Liver (tissue), 9 donors: ENCODE results near the gene GNAI2. TPM values are rescaled to one million over a fixed set of nuclear protein-coding genes. Genes with fewer than 3 reads are reported as not detected.

ENCODE experiments used
- DNase-seq: peaks from one replicate; pipeline ENCODE4 v3.0.0-alpha.2; 2017; ENCODE audit warnings: low spot score
- H3K27ac ChIP-seq, 2 donors: one replicate each; pipeline ENCODE4 v1.7.0; 2013; ENCODE audit warnings: inconsistent platforms in 2 of 2, low read length in 2 of 2, control low read depth in 1 of 2, low read depth in 1 of 2, mild to moderate bottlenecking in 1 of 2
- H3K27me3 ChIP-seq, 4 donors: one replicate each; pipeline versions ENCODE4 v1.6.1 to v1.7.0; 2013; ENCODE audit warnings: low read length in 3 of 4, inconsistent platforms in 1 of 4, mild to moderate bottlenecking in 1 of 4, moderate library complexity in 1 of 4; ENCODE audit not compliant: control insufficient read depth in 4 of 4, insufficient read depth in 4 of 4
- H3K36me3 ChIP-seq, 4 donors: one replicate each; pipeline versions ENCODE4 v1.6.1 to v1.7.0; 2013; ENCODE audit warnings: low read length in 3 of 4, mild to moderate bottlenecking in 3 of 4, low read depth in 1 of 4, moderate library complexity in 1 of 4; ENCODE audit not compliant: control insufficient read depth in 4 of 4, insufficient read depth in 3 of 4
- H3K4me1 ChIP-seq, 4 donors: one replicate each; pipeline versions ENCODE4 v1.6.1 to v1.7.0; 2013; ENCODE audit warnings: low read length in 3 of 4, mild to moderate bottlenecking in 3 of 4, moderate library complexity in 1 of 4; ENCODE audit not compliant: control insufficient read depth in 4 of 4, insufficient read depth in 4 of 4
- H3K4me3 ChIP-seq, 3 donors: one replicate each; pipeline versions ENCODE4 v1.6.1 to v1.7.0; 2013; ENCODE audit warnings: low read length in 3 of 3, control low read depth in 1 of 3, low read depth in 1 of 3, mild to moderate bottlenecking in 1 of 3
- H3K9ac ChIP-seq, 2 donors: one replicate each; pipeline ENCODE4 v1.7.0; 2013; ENCODE audit warnings: low read length in 2 of 2, mild to moderate bottlenecking in 2 of 2, moderate library complexity in 2 of 2, control low read depth in 1 of 2, low read depth in 1 of 2
- H3K9me3 ChIP-seq, 4 donors: one replicate each; pipeline versions ENCODE4 v1.6.1 to v1.7.0; 2013; ENCODE audit warnings: low read length in 3 of 4; ENCODE audit not compliant: control insufficient read depth in 4 of 4
- ATF3 ChIP-seq: IDR thresholded peaks from 2 replicates; pipeline ENCODE4 v1.6.1; 2016; ENCODE audit warnings: antibody characterized with exemption
- CTCF ChIP-seq: fragments of 150-350 bp; IDR thresholded peaks from 2 replicates; pipeline ENCODE4 v1.5.1; 2017; ENCODE audit warnings: improper control_type of control experiment, low read depth, low read length; ENCODE audit not compliant: missing input control
- EGR1 ChIP-seq, 2 donors: IDR thresholded peaks; 2 replicates each; pipeline ENCODE4 v1.6.1; 2016 to 2018; ENCODE audit warnings: antibody characterized with exemption in 2 of 2, low read depth in 2 of 2
- FOXA1 ChIP-seq: IDR thresholded peaks from 2 replicates; pipeline ENCODE4 v1.6.1; 2016; ENCODE audit warnings: antibody characterized with exemption
- FOXA2 ChIP-seq: IDR thresholded peaks from 2 replicates; pipeline ENCODE4 v1.6.1; 2016; ENCODE audit warnings: antibody characterized with exemption
- GABPA ChIP-seq, 2 donors: IDR thresholded peaks in 1 of 2; conservative IDR thresholded peaks in 1 of 2; 2 replicates each; pipeline ENCODE4 v1.6.1; 2016; ENCODE audit warnings: antibody characterized with exemption in 2 of 2, mild to moderate bottlenecking in 1 of 2, moderate library complexity in 1 of 2
- HNF4A ChIP-seq, 2 donors: conservative IDR thresholded peaks; 2 replicates each; pipeline ENCODE4 v1.6.1; 2016; ENCODE audit warnings: antibody characterized with exemption in 2 of 2, mild to moderate bottlenecking in 2 of 2
- HNF4G ChIP-seq: IDR thresholded peaks from 2 replicates; pipeline ENCODE4 v1.6.1; 2016; ENCODE audit warnings: antibody characterized with exemption
- JUND ChIP-seq, 2 donors: IDR thresholded peaks; 2 replicates each; pipeline ENCODE4 v1.6.1; 2016; ENCODE audit warnings: antibody characterized with exemption in 2 of 2
- MAX ChIP-seq: IDR thresholded peaks from 2 replicates; pipeline ENCODE4 v1.6.1; 2016; ENCODE audit warnings: antibody characterized with exemption
- NR2F2 ChIP-seq: IDR thresholded peaks from 2 replicates; pipeline ENCODE4 v1.6.1; 2016; ENCODE audit warnings: antibody characterized with exemption
- RAD21 ChIP-seq, 2 donors: IDR thresholded peaks; 2 replicates each; pipeline ENCODE4 v1.6.1; 2016; ENCODE audit warnings: antibody characterized with exemption in 2 of 2, mild to moderate bottlenecking in 2 of 2
- REST ChIP-seq: IDR thresholded peaks from 2 replicates; pipeline ENCODE4 v1.6.1; 2016; ENCODE audit warnings: antibody characterized with exemption, mild to moderate bottlenecking
- RXRA ChIP-seq, 2 donors: IDR thresholded peaks; 2 replicates each; pipeline ENCODE4 v1.6.1; 2017 to 2018; ENCODE audit warnings: antibody characterized with exemption in 2 of 2, mild to moderate bottlenecking in 1 of 2
- SP1 ChIP-seq: IDR thresholded peaks from 2 replicates; pipeline ENCODE4 v1.6.1; 2018; ENCODE audit warnings: antibody characterized with exemption, mild to moderate bottlenecking
- TAF1 ChIP-seq: conservative IDR thresholded peaks from 2 replicates; pipeline ENCODE4 v1.6.1; 2016; ENCODE audit warnings: antibody characterized with exemption, mild to moderate bottlenecking
- YY1 ChIP-seq: IDR thresholded peaks from 2 replicates; pipeline ENCODE4 v1.6.1; 2016; ENCODE audit warnings: antibody characterized with exemption, mild to moderate bottlenecking
- ZBTB33 ChIP-seq: IDR thresholded peaks from 2 replicates; pipeline ENCODE4 v1.6.1; 2016; ENCODE audit warnings: antibody characterized with exemption
- WGBS: extraction: QIAGEN DNeasy Blood & Tissue Kit; methylation state at CpG from one replicate; pipeline ENCODE4 v1.1.7; 2013; 5-methylcytosine and 5-hydroxymethylcytosine counted together
- polyA plus RNA-seq, 2 donors: library from polyadenylated mRNA; stranded (reverse) in 1 of 2; unstranded in 1 of 2; fragments of 200-250 nt in 1 of 2; fragments of >200 nt in 1 of 2; fragmentation: Nextera tagmentation in 1 of 2; extraction: Ambion mirVana in 1 of 2; gene quantifications; one replicate each; pipeline versions ENCODE4 v1.2.1 to v1.2.3, GENCODE V29; 2013 to 2015
- total RNA-seq, 2 donors: library from RNA; depleted of rRNA; stranded (reverse); fragments of >200 nt; gene quantifications; one replicate each; pipeline ENCODE4 v1.2.3, GENCODE V29; 2014
- donor health status: healthy.
- donor health status: healthy.
- donor health status: healthy.
- donor health status: healthy.
- donor health status: healthy.

GNAI2 gene
- total and polyA plus RNA-seq, 4 donors = 58.3 to 86.3 (median 62.3) TPM

- H3K27ac ChIP-seq = peak overlapping the region; percentile 83 to 87
- no peak overlapping the region for H3K4me3 ChIP-seq
- H3K36me3 ChIP-seq = no peaks in the 10 kb centered on the region
- 80% methylated on average over 4 of the region's 4 CpGs for WGBS
- no peak for DNase-seq
- no peak for TF ChIP-seq FOXA2
- no peak for TF ChIP-seq FOXA1
- TF ChIP-seq JUND (IDR thresholded peaks at IDR 0.05) = no peak
- no peak for TF ChIP-seq EGR1 (IDR thresholded peaks at IDR 0.05; ENCODE audit: low read depth in 2 of 2)
- TF ChIP-seq TAF1 = no peak
- TF ChIP-seq REST = no peak
- TF ChIP-seq YY1 = no peak
- no peak for TF ChIP-seq NR2F2
- no peak for TF ChIP-seq MAX
- no peak for TF ChIP-seq SP1
- no peak for TF ChIP-seq HNF4G
- TF ChIP-seq CTCF = no peak
- no peak for TF ChIP-seq RXRA (IDR thresholded peaks at IDR 0.05)
- no peak for TF ChIP-seq RAD21 (IDR thresholded peaks at IDR 0.05)
- no peak for TF ChIP-seq HNF4A (conservative IDR thresholded peaks at IDR 0.05)
- H3K9ac ChIP-seq = no peak overlapping the region
- H3K27me3 ChIP-seq = no peaks in the 10 kb centered on the region
- H3K4me1 ChIP-seq = peaks cover 19 to 89% (median 67%) of the 10 kb centered on the region in 4 donors
- H3K9me3 ChIP-seq = no peaks in the 10 kb centered on the region
Measured at GRCh38 chr3:50241163-50241562, 5.2 kb downstream of the GNAI2 start.

- H3K4me1 ChIP-seq = peaks cover 19 to 91% (median 72%) of the 10 kb centered on the region in 4 donors
- DNase-seq = no peak
- no peaks in the 10 kb centered on the region for H3K36me3 ChIP-seq
- no peak overlapping the region for H3K9ac ChIP-seq
- H3K27me3 ChIP-seq = no peaks in the 10 kb centered on the region
- no peaks in the 10 kb centered on the region for H3K9me3 ChIP-seq
- H3K4me3 ChIP-seq = no peak overlapping the region
- WGBS = 70% methylated on average over 7 of the region's 7 CpGs
- H3K27ac ChIP-seq = peak overlapping the region; percentile 83 to 87
- TF ChIP-seq ATF3 (no peak), RAD21 (IDR thresholded peaks at IDR 0.05) (no peak), FOXA1 (no peak), JUND (IDR thresholded peaks at IDR 0.05) (no peak), ZBTB33 (no peak), TAF1 (no peak), CTCF (no peak), GABPA (IDR thresholded peaks at IDR 0.05 in 1 of 2, conservative IDR thresholded peaks at IDR 0.05 in 1 of 2) (no peak)
Measured at GRCh38 chr3:50241713-50242380, 5.8 kb downstream of the GNAI2 start.
